KBM-7 (cell line): ENCODE results near the gene STAT6.
A peak's percentile ranks its signal among the peaks of the same experiment; 100 is the strongest.
"Not testable (repeated sequence)": the region's sequence is repeated elsewhere in the genome, so short reads cannot be mapped to it uniquely, and the experiment has no call there.

ENCODE experiments used
- DNase-seq: peaks from one replicate; pipeline ENCODE4 v3.0.0-alpha.2; 2015
- in situ Hi-C: fragments of 300-500 bp; cut with MboI; formaldehyde crosslinking; loops from 2 replicates; pipeline ENCODE4 v1.14.3; 2020; ENCODE audit warnings: low sequenced_read_pairs, low pct_unique_long_range_greater_than_20kb, mixed read lengths

Gene STAT6

DNA sequence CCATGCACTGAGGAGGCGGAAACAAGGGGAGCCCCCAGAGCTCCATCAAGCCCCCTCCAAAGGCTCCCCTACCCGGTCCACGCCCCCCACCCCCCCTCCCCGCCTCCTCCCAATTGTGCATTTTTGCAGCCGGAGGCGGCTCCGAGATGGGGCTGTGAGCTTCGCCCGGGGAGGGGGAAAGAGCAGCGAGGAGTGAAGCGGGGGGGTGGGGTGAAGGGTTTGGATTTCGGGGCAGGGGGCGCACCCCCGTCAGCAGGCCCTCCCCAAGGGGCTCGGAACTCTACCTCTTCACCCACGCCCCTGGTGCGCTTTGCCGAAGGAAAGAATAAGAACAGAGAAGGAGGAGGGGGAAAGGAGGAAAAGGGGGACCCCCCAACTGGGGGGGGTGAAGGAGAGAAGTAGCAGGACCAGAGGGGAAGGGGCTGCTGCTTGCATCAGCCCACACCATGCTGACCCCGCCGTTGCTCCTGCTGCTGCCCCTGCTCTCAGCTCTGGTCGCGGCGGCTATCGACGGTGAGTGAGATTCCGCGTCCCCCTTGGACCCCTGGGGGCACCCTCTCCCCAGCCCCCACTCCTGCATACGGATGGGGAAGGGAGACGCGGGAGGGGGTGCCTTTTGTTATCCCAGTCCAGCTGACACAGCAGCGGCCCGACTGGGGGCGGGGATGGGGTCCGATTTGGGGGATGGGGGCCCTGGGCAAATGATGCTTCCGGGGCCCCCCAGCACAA lies 17.5 kb upstream of the STAT6 start:
- in situ Hi-C loops = no loop called here
- DNase-seq = no peak

DNA sequence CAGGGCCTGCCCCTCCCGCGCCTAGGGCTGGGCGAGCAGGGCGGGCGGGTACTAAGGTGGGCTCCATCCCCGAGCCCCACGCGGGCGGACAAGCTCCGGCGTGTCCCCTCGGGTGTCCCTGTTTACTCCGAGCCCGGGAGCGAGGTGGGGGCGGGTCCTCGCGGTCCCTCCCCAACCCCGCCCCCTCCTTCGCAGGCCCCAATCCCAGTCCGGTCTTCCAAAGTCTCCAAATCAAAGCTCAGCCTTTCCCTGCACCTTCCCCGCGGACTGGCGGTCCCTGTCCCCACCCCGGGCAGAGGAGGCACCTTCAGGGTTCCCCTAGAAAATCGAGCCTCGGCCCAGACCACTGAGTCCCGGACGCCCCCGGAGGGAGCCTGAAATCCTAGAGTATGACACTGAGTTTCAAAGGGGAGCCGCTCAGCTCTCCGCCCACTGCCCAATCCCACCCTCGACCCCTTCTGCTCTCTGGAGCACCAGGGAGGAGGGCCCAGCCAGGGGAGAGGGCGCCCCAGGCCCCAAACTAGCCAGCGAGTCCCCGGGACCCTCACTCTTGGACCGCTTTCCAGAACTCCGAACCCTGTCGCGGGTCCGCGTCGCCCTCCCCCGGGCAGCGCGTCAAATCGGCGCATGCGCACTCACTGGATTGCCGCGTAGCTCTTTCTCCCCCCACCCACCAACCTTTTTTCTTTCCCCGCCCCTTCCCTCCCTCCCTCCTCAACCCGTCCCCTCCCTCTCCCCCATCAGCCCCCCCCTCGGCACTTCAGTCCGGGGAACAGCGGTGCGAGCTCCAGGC lies 16.8 kb upstream of the STAT6 start, which contains the start of gene LRP1:
Gene LRP1, plus strand, starts transcription at position 758 of the 793 bp plus-strand sequence. CDS start 482 bp downstream, outside the sequence.
- in situ Hi-C loops = no loop called here
- DNase-seq = peak; percentile 61

GRCh38 chr12:57127101-57127725 lies 16.1 kb upstream of the STAT6 start:
- DNase-seq = peak; percentile 55
- in situ Hi-C loops = no loop called here

DNA sequence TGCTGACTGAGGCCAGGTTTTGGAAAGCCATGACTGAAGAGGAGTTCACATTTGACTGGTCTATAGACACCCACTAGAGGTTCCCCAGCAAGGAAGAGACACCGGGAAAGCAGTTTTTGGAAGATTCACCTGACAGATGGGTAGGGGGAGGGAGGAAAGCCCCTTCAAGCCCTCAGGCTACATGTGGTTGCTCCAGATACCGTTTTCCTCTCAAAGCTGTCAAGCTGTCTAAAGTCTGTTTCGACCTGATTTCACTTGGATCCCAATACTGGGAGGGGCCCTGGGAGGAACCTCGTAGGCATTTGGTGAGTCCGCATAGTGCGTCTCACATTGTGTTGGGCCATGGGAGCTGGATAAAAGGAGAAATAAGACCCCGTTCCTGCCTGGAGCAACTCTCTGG lies 15.4 kb upstream of the STAT6 start:
- in situ Hi-C loops = no loop called here
- no peak for DNase-seq

DNA sequence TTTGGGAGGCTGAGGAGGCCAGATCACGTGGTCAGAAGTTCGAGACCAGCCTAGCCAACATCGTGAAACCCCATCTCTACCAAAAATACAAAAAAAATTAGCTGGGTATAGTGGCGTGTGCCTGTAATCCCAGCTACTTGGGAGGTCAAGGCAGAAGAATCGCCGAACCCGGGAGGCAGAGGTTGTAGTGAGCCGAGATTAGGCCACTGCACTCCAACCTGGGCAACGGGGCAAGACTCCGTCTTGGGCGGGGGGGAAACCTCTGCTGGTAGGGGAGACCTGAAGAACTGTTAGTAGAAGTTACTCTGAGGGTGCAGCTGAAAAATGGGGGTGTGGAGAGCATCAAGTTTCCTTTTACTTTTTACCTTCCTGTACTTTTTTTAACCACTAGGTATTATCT lies 14.9 kb upstream of the STAT6 start:
- no peak for DNase-seq
- in situ Hi-C loops = no loop called here

GRCh38 chr12:57124261-57124877 lies 13.2 kb upstream of the STAT6 start:
- in situ Hi-C loops = no loop called here
- peak; percentile 79 for DNase-seq

DNA sequence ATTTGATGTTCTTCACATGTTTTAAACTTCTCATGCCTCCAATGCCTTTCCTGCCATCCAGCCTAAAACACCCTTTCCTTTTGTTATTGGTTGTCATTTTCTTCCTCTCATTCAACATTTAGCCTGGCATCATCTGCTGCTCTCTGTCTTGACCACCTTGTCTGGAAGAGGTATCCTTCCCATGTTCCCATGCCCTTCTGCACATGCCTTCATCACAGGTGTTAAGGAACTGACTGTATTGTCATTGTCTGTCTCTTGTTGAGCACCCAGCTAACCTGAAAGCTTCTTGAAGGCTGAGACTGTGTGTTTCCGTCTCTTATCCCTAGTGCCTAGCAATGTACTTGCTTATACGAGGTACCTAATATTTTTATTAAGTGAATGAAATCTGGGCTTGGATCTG lies 12.7 kb upstream of the STAT6 start:
- DNase-seq = no peak
- in situ Hi-C loops = no loop called here

DNA sequence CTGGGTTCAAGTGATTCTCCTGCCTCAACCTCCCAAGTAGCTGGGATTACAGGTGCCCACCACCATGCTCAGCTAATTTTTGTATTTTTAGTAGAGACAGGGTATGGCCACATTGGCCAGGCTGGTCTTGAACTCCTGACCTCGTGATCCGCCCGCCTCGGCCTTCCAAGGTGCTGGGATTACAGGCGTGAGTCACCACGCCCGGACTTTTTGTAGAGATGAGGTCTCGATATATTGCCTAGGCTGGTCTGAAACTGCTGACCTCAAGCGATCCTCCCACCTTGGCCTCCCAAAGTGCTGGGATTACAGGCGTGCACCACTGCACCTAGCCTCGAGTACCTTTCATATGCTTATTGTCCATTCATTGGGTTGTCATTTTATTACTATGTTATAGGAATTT lies 9.6 kb upstream of the STAT6 start:
- DNase-seq, in situ Hi-C loops: not testable (repeated sequence)

DNA sequence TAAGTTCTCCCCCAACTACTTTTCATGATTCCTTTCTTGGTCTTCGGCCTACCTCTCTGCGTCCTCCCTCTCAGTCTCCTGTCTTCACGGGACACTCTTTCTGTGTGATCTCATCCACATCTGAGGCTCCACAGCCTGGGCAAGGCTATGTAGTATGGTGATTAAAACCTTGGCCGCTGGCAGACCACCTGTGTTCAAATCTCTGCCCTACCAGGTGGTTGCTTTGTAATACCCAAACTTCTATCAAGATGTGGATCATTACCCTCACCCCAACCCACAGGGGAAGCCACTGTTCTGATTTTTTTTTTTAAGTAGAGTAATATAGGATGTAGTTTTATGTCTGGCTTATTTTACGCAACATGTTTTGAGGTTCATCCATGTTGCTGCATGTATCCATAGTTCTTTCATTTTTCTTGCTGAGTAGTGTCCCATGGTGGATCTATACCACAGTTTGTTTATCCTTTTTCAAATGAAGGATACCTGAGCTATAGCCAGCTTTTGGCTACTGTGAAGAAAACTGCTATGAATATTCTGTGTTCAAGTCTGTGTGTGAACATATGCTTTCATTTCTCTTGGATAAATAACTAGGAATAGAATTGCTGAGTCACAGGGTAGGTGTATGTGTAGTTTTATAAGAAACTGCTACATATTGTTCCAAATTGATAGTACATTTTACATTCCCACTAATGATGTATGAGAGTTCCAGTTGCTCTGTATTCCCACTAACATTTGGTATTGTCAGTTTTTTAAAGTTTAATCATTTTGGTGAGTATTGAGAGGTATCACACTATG lies 8.3 kb upstream of the STAT6 start:
- in situ Hi-C loops = no loop called here
- DNase-seq = no peak

GRCh38 chr12:57118711-57119271 lies 7.6 kb upstream of the STAT6 start:
- in situ Hi-C loops = no loop called here
- peak; percentile 76 for DNase-seq

DNA sequence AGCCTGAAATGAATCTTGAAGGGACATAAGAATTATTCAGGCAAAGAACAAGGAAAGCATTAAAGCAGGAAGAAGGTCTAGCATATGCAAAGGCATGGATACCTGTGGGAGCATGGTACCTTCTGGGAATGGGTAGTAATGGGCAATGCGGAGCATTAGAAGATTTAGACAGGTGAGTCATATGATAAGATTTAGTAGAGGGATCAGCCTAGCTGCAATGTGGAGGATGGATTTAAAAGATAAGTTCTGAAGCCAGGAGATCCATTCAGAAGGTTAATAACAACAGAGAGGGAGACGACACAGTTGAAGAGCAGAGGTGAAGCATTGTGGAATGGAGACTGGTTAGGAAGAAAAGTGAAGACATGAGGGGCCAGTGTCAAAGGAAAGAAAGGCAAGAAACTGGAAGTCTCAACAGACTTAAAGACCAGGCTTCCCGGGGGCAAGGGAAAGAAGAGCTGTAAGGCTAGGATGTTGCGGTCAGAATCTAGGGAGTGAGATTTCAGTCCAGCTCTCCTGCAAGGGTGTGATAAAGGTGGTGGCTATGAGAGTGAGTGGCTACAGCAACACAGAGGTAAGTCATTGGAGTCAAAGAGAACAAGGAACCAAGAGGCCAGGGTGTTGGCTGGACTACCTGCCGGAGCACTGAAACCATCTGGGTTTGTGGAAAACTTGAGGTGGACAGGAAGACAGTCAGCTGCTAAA lies 5.6 kb upstream of the STAT6 start:
- in situ Hi-C loops = no loop called here
- DNase-seq = no peak

- in situ Hi-C loops = no loop called here
- no peak for DNase-seq
Measured at GRCh38 chr12:57112492-57113294, 1.5 kb upstream of the STAT6 start.

- DNase-seq = peak; percentile 83
- in situ Hi-C loops = no loop called here
Measured at GRCh38 chr12:57110104-57111030, 795 bp downstream of the STAT6 start.

GRCh38 chr12:57109207-57110103 lies 1.7 kb downstream of the STAT6 start:
- no peak for DNase-seq
- in situ Hi-C loops = loop anchor here (10.0 kb wide), 1 partner anchor 95 kb away; the partner anchor contains the start of gene TAC3

DNA sequence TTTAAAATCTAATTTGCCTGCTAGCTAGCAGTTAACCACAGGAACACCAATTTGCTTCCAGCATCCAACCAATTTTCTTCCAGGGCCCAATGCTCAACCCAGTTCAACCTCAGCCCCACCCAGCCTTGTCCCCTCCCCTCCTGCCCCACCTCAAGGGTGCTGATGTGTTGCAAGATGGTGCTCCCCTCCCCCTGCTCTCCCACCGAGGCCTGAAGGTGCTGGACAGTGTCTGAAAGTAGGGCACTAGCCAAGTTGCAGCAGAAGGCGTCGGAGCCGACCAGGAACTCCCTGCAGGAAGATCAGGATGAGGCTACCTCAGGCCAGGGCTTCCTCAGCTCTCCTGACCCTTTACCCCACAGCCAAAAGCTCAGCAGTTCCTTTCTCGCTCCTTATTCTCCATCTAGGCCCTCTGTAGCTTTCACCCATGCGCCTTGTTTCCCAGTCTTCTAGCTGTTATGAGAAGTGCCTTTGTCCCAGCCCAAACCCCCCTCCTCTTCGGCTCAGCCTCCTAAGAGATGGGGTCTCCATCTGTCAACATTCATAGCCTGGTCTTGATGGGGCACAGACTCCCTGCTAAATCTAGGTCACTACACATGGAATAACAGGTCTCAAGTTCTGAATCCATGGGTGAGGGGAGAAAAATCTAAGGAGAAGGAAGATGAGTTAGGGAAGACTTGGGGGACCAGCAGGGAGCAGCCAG lies 3.6 kb downstream of the STAT6 start:
- in situ Hi-C loops = loop anchor here (10.0 kb wide), 1 partner anchor 93 kb away; the partner anchor contains the start of gene TAC3

More for the DNA sequence above, 3.6 kb downstream of the STAT6 start:
- DNase-seq = no peak
